ENCODE data around the gene HECW1. TPM values are rescaled to one million over a fixed set of nuclear protein-coding genes. Genes with fewer than 3 reads are reported as not detected.

Gene HECW1
- total and polyA plus RNA-seq, 2 donors (not counting 1 experiment from before 2014, with no cell fraction given): not detected

- POLR2A ChIA-PET: no interaction called here
Observed at GRCh38 chr7:43311052-43311451, 198.6 kb downstream of the HECW1 start.

GRCh38 chr7:43311694-43312093 lies 199.2 kb downstream of the HECW1 start:
- no peak for TF ChIP-seq CTCF (IDR thresholded peaks at IDR 0.05)
- no peak for TF ChIP-seq EZH2 (IDR thresholded peaks at IDR 0.05; ENCODE audit: borderline replicate concordance, insufficient read depth, low read depth, low read length, poor library complexity, severe bottlenecking)
- no peak for DNase-seq
- Histone ChIP-seq H2AFZ (ENCODE audit: insufficient read depth, low read depth, low read length, poor library complexity, severe bottlenecking) (no peak overlapping the region), H3K36me3 (replicated peaks in 1 of 2; ENCODE audit: control extremely low read depth in 1 of 2, control insufficient read depth in 1 of 2, extremely low read depth in 1 of 2, insufficient read depth in 2 of 2, low read length in 1 of 2) (no peaks in the 10 kb centered on the region), H3K4me2 (replicated peaks; ENCODE audit: low read depth, low read length, poor library complexity, severe bottlenecking) (no peak overlapping the region), H3K79me2 (ENCODE audit: control insufficient read depth, insufficient read depth, low read length) (no peaks in the 10 kb centered on the region), H3K4me1 (ENCODE audit: control insufficient read depth in 2 of 2, insufficient read depth in 2 of 2, low read length in 2 of 2) (no peaks in the 10 kb centered on the region), H4K20me1 (ENCODE audit: control insufficient read depth, insufficient read depth, low read length, poor library complexity, severe bottlenecking) (no peaks in the 10 kb centered on the region), H3K9ac (ENCODE audit: low read length) (no peak overlapping the region), H3K27me3 (replicated peaks in 1 of 4; ENCODE audit: control extremely low read depth in 1 of 4, control insufficient read depth in 3 of 4, insufficient read depth in 4 of 4, low read length in 3 of 4) (no peaks in the 10 kb centered on the region), H3K9me3 (ENCODE audit: control extremely low read depth in 1 of 3, control insufficient read depth in 2 of 3, insufficient read depth in 1 of 3, low read length in 2 of 3) (no peaks in the 10 kb centered on the region), H3K27ac (ENCODE audit: low read length in 2 of 2) (no peak overlapping the region), H3K4me3 (ENCODE audit: control extremely low read depth in 1 of 5, extremely low read depth in 1 of 5, insufficient read depth in 1 of 5, low read depth in 2 of 5, low read length in 4 of 5) (no peak overlapping the region)
- CTCF ChIA-PET: no interaction called here
- ATAC-seq (ENCODE audit: low read depth): no peak
- intact Hi-C loops (cut with micrococcal nuclease): no loop called here
- 96% methylated on average over 21 of the region's 22 CpGs for WGBS (ENCODE audit: insufficient coverage)
- Mint-ChIP-seq H3K27me3 (peaks cover 8% of the 10 kb centered on the region), H3K27ac (no peak overlapping the region), H3K4me3 (no peak overlapping the region), H3K9me3 (ENCODE audit: insufficient read depth) (no peaks in the 10 kb centered on the region), H3K4me1 (peaks cover 2% of the 10 kb centered on the region)
- POLR2A ChIA-PET: no interaction called here

More at GRCh38 chr7:43311052-43311451, 198.6 kb downstream of the HECW1 start:
- Mint-ChIP-seq H3K4me3 (no peak overlapping the region), H3K27ac (no peak overlapping the region), H3K4me1 (peaks cover 2% of the 10 kb centered on the region), H3K27me3 (peaks cover 8% of the 10 kb centered on the region), H3K9me3 (ENCODE audit: insufficient read depth) (no peaks in the 10 kb centered on the region)
- Histone ChIP-seq H3K4me1 (ENCODE audit: control insufficient read depth in 2 of 2, insufficient read depth in 2 of 2, low read length in 2 of 2) (no peaks in the 10 kb centered on the region), H3K9me3 (ENCODE audit: control extremely low read depth in 1 of 3, control insufficient read depth in 2 of 3, insufficient read depth in 1 of 3, low read length in 2 of 3) (no peaks in the 10 kb centered on the region), H3K27ac (ENCODE audit: low read length in 2 of 2) (no peak overlapping the region), H3K79me2 (ENCODE audit: control insufficient read depth, insufficient read depth, low read length) (no peaks in the 10 kb centered on the region), H3K4me2 (replicated peaks; ENCODE audit: low read depth, low read length, poor library complexity, severe bottlenecking) (no peak overlapping the region), H3K4me3 (ENCODE audit: control extremely low read depth in 1 of 5, extremely low read depth in 1 of 5, insufficient read depth in 1 of 5, low read depth in 2 of 5, low read length in 4 of 5) (no peak overlapping the region), H3K9ac (ENCODE audit: low read length) (no peak overlapping the region), H2AFZ (ENCODE audit: insufficient read depth, low read depth, low read length, poor library complexity, severe bottlenecking) (no peak overlapping the region), H4K20me1 (ENCODE audit: control insufficient read depth, insufficient read depth, low read length, poor library complexity, severe bottlenecking) (no peaks in the 10 kb centered on the region), H3K27me3 (replicated peaks in 1 of 4; ENCODE audit: control extremely low read depth in 1 of 4, control insufficient read depth in 3 of 4, insufficient read depth in 4 of 4, low read length in 3 of 4) (no peaks in the 10 kb centered on the region), H3K36me3 (replicated peaks in 1 of 2; ENCODE audit: control extremely low read depth in 1 of 2, control insufficient read depth in 1 of 2, extremely low read depth in 1 of 2, insufficient read depth in 2 of 2, low read length in 1 of 2) (no peaks in the 10 kb centered on the region)
- 90% methylated on average over 2 of the region's 5 CpGs for WGBS (ENCODE audit: insufficient coverage)
- no peak for DNase-seq
- no peak for TF ChIP-seq EZH2 (IDR thresholded peaks at IDR 0.05; ENCODE audit: borderline replicate concordance, insufficient read depth, low read depth, low read length, poor library complexity, severe bottlenecking)
- no peak for TF ChIP-seq CTCF (IDR thresholded peaks at IDR 0.05)
- CTCF ChIA-PET: no interaction called here
- ATAC-seq (ENCODE audit: low read depth): no peak
- intact Hi-C loops (cut with micrococcal nuclease): no loop called here

Measured in B cell (primary cell).